ENCODE measurements around the gene CASP8. TPM values are rescaled to one million over a fixed set of nuclear protein-coding genes. Genes with fewer than 3 reads are reported as not detected.

CASP8 gene
- 10 to 100 TPM; 10.9 to 26.4 (median 18.5) TPM for total RNA-seq

GRCh38 chr2:201260302-201260800 is at the start of gene CASP8:
Gene CASP8, plus strand, starts transcription at chr2:201260536. Its CDS starts 5,951 bp downstream, at chr2:201266487.
- 59 to 71% methylated on average over 10 of the region's 10 CpGs for WGBS, 2 donors
- intact Hi-C loops (cut with DNase I; ENCODE audit: low total_unique reads), result no loop called here
- TF ChIP-seq POLR2A (IDR thresholded peaks at IDR 0.05) (no peak), CTCF (IDR thresholded peaks at IDR 0.05) (no peak)
- peak in 1 of 2 donors; percentile 45 for DNase-seq (ENCODE audit: low spot score in 2 of 2)
- H3K4me3 ChIP-seq (ENCODE audit: low read depth, poor library complexity, severe bottlenecking), result no peak within 1 kb of the TSS

- 97 to 98% methylated on average over 4 of the region's 4 CpGs for WGBS, 2 donors
- TF ChIP-seq CTCF (IDR thresholded peaks at IDR 0.05) (no peak), POLR2A (IDR thresholded peaks at IDR 0.05) (no peak)
- intact Hi-C loops (cut with DNase I; ENCODE audit: low total_unique reads), result loop anchor here (1.0 kb wide), 1 partner anchor 31 kb away; no protein-coding TSS in a partner anchor
- H3K4me3 ChIP-seq (ENCODE audit: low read depth, poor library complexity, severe bottlenecking), result no peak overlapping the region
- no peak for DNase-seq (ENCODE audit: low spot score in 2 of 2)
Observed at GRCh38 chr2:201215963-201216362, 44.4 kb upstream of the CASP8 start.

- WGBS, 2 donors, result 82 to 89% methylated on average over 1 of the region's 1 CpG
- TF ChIP-seq POLR2A (IDR thresholded peaks at IDR 0.05) (no peak), CTCF (IDR thresholded peaks at IDR 0.05) (no peak)
- intact Hi-C loops (cut with DNase I; ENCODE audit: low total_unique reads), result no loop called here
- H3K4me3 ChIP-seq (ENCODE audit: low read depth, poor library complexity, severe bottlenecking), result no peak overlapping the region
- DNase-seq (ENCODE audit: low spot score in 2 of 2), result no peak
Observed at GRCh38 chr2:201216918-201217317, 43.4 kb upstream of the CASP8 start.

- H3K4me3 ChIP-seq (ENCODE audit: low read depth, poor library complexity, severe bottlenecking), result no peak overlapping the region
- intact Hi-C loops (cut with DNase I; ENCODE audit: low total_unique reads), result no loop called here
- WGBS, 2 donors, result 83 to 88% methylated on average over 6 of the region's 6 CpGs
- no peak for DNase-seq (ENCODE audit: low spot score in 2 of 2)
- TF ChIP-seq CTCF (IDR thresholded peaks at IDR 0.05) (no peak), POLR2A (IDR thresholded peaks at IDR 0.05) (no peak)
Observed at GRCh38 chr2:201218780-201219179, 41.6 kb upstream of the CASP8 start.

GRCh38 chr2:201219328-201220096 is 40.8 kb upstream of the CASP8 start:
- DNase-seq (ENCODE audit: low spot score in 2 of 2), result no peak
- TF ChIP-seq POLR2A (IDR thresholded peaks at IDR 0.05) (no peak), CTCF (IDR thresholded peaks at IDR 0.05) (no peak)
- H3K4me3 ChIP-seq (ENCODE audit: low read depth, poor library complexity, severe bottlenecking), result no peak overlapping the region
- 77 to 83% methylated on average over 5 of the region's 5 CpGs for WGBS, 2 donors
- intact Hi-C loops (cut with DNase I; ENCODE audit: low total_unique reads), result no loop called here
